HUDEP-2 (cell line): ENCODE measurements around the gene SPATA6.
"Not testable (repeated sequence)": the region's sequence is repeated elsewhere in the genome, so short reads cannot be mapped to it uniquely, and the experiment has no call there.

Experiments
- DNase-seq, 76 experiments: peaks; one replicate each; lab custom pipeline; 2025; ENCODE audit not compliant: unreplicated experiment in 76 of 76; lab: John Stamatoyannopoulos, UW

SPATA6 gene

DNA sequence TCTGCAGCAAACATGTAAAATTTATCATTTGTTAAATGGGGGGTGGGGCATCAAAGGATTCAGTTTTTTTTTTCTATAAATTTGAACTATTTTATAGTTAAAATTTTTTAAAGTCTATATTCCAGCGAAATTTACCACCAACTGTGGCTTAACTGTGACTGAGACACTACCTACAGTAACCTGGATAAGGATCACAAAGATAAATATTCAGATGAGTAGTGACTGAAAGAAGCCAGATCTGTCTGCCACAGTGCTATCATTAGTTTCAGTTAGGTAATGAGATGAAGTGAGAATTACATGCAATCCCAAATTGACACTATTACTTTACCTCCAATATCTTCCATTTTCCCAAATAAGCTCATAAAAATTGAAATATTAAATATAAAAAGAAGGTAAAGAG is 5.4 kb downstream of the SPATA6 start:
- DNase-seq = no peak

DNA sequence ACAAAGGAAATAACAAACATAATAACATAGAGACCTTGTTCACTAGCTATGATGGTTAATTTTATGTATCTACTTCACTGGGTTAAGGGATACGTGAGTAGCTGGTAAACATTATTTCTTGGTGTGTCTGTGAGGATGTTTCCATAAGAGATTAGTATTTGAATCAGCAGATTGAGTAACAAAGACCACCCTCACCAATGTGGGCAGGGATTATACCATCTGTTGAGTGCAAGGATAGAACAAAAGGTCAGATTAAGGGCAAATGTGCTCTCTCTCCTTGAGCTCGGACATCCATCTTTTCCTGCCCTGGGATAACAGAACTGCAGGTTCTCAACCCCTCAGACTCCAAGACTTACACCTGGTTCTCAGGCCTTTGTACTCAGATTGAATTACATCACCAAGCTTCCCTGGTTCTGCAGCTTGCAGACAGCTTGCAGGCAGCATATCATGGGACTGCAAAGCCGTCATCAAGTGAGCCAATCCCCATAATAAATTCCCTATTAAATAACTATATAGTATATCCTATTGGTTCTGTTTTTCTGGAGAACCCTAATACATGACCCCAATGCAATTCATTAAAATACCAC is 9.2 kb downstream of the SPATA6 start:
- DNase-seq = no peak

DNA sequence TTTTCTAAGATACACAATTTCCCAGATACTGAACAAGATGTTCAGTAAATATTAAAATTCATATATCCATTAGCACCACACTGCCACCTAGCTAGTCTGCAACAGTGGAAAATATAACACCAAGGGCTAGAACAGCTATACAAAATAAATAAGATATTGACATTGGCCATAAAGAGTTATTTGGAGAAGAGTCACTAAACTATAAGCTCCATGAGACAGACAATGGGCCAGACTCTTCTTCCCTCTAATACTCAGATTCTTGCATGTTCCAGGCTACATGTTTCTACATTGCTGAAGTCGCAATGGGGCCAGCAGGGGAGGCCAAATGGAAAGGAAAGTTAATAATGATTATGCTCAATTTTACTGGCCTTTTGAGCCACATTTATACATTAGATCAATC is 21.5 kb downstream of the SPATA6 start:
- DNase-seq = no peak

DNA sequence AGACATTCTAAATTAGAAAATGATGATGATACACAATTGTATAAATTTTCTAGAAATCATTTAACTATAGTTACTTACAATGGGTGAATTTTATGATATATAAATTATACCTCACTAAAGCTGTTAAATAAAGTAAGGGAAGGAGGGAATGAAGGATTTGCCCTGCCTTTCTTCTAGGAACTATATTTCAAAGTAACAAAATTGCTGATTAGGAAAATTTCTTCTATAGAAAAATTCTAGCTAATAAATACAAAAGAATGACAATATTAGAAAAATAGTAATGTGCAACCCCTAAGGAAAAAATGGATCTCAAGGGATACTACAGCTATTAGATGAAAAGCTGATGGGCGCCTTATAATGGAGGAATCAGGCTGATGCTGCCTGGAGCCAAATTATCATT is 23.1 kb downstream of the SPATA6 start:
- no peak for DNase-seq

DNA sequence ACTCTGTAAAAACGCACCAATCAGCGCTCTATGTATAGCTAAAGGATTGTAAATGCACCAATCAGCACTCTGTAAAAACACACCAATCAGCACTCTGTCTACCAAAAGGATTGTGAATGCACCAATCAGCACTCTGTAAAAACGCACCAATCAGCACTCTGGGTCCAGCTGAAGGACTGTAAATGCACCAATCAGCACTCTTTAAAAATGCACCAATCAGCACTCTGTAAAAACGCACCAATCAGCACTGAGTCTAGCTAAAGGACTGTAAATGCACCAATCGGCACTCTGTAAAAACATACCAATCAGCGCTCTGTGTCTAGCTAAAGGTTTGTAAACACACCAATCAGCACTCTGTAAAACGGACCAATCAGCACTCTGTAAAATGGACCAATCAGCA is 27.8 kb downstream of the SPATA6 start:
- not testable (repeated sequence) for DNase-seq

DNA sequence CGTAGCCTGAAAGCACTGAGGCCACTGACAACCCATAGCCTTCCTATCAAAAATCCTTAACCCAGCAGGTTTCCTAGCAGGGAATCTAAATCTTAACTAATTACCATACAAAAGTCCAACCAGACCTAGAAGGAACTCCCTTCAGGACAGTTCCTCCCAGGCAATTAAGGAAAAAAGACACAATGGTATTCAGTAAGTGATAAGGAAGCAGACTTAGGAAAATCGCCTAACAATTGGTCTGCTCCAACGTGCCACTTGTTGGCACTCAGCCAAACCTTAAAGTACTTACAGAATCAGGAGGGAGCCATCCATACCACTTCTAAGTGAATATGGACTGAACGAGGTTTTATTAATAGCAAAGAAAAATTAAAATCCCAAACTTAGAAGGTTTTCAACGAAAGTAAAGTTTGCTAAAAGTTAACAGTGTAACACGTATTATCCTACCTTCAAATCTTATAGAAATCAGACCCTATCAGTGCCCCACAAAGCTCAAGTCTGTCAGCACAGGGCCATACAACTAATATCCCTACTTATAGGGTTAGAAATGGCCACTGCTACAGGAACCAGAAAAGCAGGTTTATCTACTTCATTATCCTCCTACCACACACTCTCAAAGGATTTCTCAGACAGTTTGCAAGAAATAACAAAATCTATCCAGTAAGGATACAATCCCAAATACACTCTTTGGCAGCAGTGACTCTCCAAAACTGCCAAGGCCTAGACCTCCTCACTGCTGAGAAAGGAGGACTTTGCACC is 29.0 kb downstream of the SPATA6 start:
- DNase-seq = no peak

DNA sequence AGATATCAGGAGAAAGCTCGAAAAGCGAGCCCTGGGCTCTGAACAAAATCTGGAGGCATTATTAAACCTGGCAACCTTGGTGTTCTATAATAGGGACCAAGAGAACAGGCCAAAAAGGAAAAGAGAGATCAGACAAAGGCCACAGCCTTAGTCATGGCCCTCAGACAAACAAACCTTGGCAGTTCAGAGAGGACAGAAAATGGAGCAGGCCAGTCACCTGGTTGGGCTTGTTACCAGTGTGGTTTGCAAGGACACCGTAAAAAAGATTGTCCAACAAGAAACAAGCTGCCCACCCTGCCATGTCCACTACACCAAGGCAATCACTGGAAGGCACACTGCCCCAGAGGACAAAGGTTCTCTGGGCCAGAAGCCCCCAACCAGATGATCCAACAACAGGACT is 31.2 kb downstream of the SPATA6 start:
- not testable (repeated sequence) for DNase-seq

DNA sequence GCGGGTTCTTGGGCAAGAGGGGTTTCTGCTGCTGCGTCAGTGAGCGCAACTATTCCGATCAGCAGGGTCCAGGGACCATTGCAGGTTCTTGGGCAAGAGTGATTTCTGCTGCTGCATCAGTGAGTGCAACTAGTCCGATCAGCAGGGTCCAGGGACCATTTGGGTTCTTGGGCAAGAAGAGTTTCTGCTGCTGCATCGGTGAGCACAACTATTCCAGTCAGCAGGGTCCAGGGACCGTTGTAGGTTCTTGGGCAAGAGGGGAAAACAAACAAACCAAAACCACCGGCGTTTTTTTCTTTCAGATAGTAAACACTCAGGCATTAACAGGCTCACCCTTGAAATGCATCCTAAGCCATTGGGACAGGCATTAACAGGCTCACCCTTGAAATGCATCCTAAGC is 32.6 kb downstream of the SPATA6 start:
- DNase-seq = no peak

DNA sequence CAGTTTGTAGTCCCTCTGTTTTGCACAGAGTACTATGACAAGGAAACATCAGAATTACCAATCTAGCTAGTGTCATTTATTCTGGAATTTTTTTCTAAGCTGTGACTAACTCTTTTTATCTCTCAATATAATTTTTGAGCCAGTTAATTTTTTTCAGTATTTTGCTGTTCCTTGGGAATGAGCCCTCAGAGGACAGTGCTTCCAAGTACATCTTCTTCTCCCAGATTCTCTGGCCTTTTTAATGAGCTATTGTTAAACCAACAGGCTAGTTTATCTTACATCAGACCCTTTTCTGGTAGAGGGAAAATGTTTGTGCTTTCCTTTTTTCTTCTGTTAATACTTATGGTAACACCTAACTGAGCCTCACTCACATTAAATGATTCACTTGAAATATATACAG is 34.6 kb downstream of the SPATA6 start:
- DNase-seq = not testable (repeated sequence)

DNA sequence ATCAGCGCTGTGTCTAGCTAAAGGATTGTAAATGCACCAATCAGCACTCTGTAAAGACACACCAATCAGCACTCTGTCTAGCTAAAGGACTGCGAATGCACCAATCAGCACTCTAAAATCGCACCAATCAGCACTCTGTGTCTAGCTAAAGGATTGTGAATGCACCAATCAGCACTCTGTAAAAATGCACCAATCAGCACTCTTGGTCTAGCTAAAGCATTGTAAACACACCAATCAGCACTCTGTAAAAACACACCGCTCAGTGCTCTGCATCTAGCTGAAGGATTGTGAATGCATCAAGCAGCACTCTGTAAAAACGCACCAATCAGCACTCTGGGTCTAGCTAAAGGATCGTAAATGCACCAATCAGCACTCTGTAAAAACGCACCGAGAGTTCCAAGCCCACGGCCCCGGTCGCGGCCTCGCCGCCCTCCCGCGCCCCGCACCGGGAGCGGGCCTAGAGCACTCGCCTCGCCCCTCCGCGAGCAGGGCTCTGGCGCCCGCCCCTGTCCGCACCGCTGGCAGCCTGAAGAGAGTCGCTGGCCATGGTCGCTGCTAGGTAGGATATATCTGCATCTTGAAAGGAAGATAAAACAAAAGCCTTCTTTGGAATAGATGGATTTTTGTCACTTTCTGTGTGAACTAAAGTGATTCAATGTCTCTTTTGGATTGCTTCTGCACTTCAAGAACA is 36.5 kb downstream of the SPATA6 start:
- not testable (repeated sequence) for DNase-seq

DNA sequence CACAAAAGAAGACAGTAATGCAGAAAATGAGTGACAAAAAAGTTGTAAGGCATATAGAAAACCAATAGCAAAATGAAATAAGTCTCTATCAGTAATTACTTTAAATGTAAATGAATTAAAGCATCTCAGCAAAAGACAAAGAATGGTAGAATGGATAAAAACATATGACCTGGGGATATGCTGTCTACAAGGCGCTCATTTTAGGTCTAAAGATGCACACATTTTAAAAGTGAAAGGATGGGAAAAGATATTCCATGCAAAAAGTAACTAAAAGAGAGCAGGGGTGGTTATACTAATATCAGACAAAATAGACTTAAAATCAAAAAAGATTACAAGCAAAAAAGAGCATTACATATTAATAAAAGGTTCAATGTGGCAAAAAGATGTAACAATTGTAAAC is 41.2 kb downstream of the SPATA6 start:
- no peak for DNase-seq

DNA sequence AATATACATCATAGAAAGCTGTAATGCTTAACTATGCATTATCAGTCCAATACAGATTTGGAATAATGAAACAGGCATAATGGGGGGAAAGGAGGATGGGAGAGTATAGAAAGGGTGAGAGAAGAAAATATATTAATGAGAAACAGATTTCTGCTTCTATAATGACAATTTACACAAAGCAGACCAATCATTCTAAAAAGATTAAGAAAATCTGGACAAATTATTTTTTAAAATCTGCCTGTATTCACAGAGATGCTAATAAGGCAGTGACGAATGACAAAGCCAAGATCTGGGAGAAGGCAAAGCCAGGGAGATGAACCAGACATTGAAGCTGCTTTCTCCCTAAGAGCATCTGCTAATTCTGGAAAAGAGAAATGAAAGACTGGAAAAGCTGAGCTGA is 50.0 kb downstream of the SPATA6 start:
- no peak for DNase-seq

DNA sequence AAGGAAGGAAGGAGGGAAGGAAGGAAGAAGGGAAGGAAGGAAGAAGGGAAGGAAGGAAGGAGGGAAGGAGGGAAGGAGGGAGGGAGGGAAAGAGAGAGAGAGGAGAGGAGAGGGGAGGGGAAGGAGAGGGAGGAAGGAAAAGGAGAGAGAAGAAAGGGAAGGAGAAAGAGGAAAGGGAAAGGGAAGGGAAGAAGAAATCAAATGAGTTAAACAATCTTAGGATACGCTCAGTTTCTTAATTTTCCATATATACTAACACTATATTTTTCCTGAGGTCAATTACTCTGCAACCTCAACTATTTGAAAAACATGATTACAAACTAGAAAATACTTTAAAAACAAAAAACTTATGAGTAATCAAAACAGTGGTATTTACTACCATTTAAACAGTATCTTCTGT is 53.3 kb downstream of the SPATA6 start:
- no peak for DNase-seq

DNA sequence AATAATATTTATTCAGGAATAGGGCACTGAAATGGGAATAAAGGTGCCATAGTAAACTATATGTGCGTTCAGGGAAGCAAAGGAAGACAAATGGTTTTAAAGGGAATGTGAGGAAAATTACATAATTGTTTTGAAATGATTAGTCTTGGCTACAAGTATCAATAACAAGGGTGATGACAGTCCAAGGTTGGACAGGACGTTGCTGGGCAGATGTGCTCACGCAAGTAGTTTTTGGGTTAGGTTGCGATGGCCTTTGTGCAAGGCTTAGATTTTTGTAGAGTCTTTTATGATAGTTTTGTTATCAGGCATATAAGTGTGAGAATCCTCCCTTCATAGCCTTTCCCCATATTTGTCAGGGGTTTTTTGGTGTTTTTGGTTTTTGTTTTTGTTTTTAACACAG is 57.0 kb downstream of the SPATA6 start:
- no peak for DNase-seq

DNA sequence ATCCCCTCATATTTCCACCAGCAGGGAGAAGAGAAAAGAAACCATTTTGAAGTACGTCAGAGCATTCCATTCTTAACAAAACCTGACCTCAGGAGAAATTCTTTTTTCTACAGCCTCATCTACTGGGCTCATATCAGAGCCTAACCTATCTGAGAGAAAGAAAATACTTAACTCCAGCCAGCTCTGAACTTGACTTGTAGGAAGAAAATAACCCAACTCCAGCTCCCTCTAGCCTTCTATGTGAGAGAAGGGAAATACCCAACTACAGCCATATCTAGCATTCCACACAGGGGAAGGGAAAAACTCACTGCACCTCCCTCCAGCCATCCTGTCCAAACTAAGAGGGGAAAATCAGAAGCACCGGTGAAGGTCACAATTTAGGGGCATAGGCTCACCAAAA is 57.7 kb downstream of the SPATA6 start:
- DNase-seq = no peak

DNA sequence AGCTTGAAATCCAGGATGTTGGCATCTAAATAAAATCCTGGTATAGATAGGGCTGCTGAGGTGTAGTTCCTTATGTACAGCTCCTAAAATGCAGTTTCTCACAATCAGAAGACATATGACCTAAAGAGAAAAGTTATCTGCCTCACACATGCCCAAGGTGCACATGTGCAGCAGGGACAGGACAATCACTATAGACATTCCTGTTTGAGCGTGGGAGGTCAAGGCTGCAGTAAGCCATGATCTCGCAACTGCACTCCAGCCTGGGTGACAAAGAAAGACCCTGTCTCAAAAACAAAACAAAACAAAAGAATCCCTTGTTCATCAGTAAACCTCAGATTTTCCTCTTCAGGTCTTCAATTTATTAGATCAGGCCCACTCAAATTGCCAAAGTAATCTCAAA is 66.1 kb downstream of the SPATA6 start:
- no peak for DNase-seq

DNA sequence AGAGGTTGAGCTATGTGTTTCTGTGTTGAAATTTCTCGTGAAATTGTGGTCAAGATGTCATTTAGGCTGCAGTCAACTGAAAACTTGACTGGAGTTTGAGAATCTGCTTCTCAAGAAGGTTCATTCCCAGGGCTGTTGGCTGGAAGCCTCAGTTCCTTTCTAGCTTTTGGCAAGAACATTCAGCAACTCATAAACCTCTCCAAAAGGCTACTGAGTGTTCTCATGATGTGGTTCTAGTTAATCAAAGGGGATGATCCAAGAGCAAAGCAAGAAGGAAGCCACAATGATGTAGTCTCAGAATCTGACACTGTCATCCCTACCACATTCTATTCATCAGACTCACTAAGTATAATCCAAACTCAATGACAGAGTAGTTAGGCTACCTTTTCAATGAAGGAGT is 66.6 kb downstream of the SPATA6 start:
- DNase-seq = no peak

DNA sequence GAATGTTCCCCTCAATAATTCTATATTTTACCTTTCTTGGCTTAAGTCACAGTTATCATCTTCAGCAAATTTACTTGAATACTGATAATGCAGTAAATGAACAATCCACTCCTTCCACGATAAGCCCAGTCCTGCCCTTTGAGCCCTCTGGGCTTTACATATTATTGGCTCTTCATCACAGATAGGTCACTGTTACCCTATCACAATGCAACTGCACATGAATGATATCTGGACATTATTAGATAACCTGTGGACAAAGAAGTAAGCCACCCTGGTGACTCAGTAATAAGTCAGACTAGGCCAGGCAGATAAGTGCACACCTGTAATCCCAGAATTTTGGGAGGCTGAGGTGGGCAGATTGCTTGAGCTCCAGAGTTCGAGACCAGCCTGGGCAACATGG is 69.4 kb downstream of the SPATA6 start:
- DNase-seq = no peak

DNA sequence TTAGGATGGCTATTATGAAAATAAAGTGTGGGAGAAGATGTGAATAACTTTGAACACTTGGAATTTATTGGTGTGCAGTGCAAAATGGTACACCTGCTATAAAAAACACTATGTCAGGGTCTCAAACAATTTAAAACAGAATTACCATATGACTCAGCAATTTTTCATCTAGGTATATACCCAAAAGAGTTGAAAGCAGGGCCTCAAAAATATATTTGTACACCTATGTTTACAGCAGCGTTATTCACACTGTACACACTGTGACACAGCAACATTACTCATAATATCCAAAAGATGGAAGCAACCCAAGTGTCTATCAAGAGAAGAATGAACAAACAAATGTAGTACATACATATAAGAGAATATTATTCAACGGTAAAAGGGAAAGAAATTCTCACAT is 75.8 kb downstream of the SPATA6 start:
- no peak for DNase-seq

DNA sequence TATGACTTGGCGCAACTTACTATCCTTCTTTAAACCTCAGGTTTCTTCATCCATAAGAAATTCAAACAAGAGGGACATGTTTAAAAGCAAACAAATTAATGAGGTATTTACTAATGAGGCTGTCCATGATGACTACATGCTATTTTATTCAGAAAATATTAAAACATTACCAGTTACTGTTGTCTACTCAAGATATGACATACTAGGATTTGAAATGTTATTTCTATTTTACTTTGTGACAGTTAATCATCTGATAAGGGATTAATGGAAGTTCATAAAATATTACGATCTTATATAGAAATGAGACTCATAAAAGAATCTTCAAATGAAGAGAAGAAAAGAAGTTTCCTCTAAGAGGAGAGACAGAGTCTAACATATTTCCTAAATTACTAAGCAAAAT is 80.1 kb downstream of the SPATA6 start:
- DNase-seq = no peak

DNA sequence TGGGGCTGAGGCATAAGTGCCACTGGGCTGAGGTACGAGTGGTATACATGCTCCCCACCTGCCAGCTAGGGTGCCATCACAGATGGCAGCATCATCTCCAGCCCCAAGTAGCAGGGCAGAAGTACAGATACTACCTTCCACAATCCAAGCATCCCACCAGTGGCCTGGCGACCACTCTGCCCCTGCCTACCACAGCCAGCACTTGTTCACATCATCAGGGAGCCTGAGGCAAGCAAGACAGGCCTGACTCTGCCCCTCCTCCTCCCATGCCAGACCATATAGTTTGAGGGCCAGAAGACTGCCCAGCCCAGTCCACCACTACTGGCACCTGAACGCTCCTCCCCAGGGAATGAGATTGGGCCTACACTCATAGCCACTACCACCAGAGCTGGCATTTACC is 84.6 kb downstream of the SPATA6 start:
- DNase-seq = no peak

DNA sequence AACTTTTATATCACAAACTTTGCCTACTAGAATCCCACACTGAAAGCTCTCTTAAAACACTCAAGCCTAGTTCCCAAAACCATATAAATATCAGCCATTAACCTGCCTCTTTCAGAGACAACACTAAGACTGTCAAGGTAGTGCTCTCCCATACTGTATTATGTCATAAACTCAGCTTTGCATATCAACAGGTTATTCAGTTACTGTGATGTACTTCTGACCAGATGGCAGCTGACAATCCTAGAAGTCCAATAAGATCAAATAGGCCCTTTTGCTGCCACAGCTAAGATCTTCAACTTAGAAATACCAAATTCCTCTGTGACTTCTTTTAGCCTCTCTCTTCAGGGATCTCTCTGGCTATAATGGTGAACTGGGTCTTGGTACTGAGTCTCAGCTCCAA is 97.2 kb downstream of the SPATA6 start:
- DNase-seq = no peak
